Stimulated activated CD4-positive, alpha-beta T cell treated with anti-CD3 and anti-CD28 coated beads, TNF-alpha, amount 100 ng/mL, for 4 hours (primary cell): ENCODE data around the gene ELMO1.

ENCODE experiments used
- DNase-seq, 3 experiments: peaks; one replicate each; pipeline ENCODE4 v3.0.0-alpha.2; 2020; ENCODE audit warnings: low read depth in 3 of 3

The ELMO1 gene

GRCh38 chr7:36919738-36920137 is 528.9 kb downstream of the ELMO1 start:
- DNase-seq: no peak

DNA sequence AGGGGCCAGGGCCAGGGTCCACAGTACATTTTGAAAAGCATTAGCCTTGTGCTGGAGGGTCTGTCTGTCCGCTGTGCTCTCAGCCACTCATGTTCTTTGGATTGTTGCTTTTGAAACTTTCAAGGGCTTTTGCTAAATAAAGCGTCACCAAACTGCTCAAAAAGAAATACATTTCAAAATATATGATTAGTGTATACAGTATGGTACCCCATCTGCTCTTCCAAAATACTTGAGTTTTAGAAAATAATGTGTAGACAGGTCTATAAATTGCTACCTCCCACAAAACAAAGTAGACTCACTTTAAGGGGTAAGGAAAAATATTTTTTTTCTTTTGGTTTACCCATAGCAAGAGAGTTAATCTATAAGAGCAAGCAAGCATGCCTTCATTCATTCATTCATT is 530.1 kb downstream of the ELMO1 start:
- DNase-seq: no peak

DNA sequence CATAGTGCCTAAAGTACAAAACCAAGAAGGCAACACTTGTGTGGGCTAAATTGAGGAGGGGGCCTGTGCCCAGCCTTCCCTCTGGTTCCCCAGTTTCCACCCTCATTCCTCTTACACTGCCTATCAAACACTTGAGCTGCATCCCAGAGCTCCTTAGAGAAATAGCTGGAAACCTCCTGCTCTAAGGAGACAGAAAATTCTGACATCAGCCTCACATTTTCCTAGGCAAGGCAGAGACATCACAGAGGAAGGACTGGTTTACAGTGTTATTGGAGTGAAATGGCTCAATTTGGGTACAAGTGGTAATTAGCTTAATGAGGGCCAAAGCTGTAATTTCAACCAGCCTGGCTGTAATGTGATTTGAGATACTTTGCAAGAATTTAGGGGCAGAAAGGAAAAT is 532.0 kb downstream of the ELMO1 start:
- DNase-seq: no peak

DNA sequence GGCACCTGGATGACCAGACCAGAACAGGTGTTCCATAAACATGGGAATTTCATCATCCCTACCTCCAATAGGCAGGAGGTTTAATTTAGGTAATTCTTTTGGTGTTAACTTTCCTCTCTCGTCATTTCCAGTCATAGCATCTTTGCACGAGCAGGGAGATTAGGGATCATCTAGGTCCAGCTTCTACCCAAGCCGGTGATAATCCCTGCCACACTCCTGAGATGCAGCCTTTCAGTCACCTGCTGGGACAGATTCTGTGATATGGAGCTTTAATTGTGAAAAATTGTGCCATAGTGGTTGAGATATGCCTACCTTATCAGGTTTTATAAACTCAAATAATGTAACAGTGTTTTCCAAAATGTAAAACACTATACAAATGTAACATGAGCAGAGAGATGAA is 532.5 kb downstream of the ELMO1 start:
- no peak for DNase-seq

GRCh38 chr7:36911788-36912187 is 536.9 kb downstream of the ELMO1 start:
- DNase-seq: no peak

DNA sequence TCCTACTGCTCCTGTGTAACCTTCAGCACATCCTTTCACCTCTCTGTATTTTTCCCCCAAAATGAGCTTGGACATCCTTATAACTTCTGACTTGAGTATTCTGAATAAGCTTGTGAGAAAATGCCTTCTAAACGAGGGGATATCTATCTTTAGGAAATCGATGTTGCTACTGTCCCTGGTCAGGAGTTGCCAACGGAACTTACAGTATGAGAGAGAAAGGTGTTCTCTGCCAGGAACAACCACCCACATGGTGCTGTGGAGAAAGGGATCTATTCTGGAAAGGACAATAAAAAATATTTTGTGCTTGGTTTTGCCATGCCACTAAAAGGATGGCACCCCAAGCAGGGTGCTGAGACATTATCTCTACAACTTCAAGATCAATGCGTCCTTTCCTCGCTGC is 537.8 kb downstream of the ELMO1 start:
- no peak for DNase-seq

DNA sequence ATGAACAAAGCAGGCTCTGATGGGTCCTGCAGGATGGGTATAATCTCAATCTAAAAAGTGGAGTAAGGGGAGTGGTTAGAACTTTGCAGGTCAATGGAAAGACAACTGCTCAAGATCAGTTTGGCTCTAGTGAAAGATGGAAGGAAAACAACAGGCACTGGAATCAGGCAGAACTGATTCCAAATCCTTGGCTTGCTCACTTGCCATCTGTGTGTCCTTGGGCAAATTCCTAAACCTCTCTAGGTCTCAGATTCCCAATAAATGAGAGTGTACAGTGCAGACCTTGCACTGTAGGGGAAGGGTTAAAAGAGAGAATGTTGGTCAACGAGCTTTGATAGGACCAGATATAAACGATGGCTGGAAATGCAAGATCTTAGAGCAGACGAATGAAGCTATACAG is 538.3 kb downstream of the ELMO1 start:
- DNase-seq: no peak

DNA sequence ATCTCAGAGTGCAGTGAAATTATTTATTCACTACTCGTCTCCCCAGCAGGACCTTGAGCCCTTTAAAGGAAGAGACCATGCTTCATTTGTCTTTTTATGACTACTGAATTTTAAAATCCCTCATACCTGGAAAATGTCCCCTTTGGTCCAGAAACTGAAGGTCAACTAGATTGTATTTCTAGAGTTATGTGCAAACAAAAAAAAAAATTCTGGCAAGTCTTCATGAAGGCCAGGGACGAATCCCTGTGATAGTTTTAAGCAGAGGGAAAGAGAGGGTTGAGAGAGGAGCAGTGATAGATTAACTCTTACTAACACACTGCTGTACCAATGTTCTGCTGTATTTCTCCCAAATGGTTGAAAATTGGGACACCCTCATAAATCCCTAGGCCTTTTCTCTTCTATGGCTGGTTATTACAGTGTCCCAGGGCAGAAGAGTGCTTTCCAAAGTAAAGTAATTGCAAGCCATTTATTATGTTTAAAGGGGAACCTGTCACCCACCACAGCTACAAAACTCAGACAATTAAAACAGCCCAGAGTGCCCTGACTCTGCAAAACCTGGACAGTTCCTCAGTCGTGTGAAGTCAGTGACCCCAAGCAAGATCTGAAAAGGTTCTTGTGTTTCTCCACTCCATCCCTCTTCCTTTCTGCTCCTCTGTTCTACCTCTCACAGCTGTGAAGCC is 541.6 kb downstream of the ELMO1 start:
- no peak for DNase-seq

DNA sequence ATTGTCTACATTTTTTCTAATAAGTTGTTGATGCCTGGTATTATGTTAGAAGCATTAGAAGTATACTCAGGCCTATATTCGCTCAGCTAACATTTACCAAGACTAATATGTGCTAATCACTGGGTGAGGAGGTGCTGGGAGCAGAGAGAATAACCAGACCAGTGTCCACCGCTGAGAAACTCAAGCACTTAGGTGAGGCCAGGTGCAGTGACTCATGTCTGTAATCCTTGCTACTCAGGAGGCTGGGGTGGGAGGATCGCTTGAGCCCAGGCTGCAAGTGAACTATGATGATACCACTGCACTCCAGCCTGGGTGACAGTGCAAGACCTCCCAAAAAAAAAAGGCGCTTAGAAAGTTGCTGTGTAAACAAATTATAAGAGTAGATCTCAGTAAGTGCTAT is 542.2 kb downstream of the ELMO1 start:
- no peak for DNase-seq

DNA sequence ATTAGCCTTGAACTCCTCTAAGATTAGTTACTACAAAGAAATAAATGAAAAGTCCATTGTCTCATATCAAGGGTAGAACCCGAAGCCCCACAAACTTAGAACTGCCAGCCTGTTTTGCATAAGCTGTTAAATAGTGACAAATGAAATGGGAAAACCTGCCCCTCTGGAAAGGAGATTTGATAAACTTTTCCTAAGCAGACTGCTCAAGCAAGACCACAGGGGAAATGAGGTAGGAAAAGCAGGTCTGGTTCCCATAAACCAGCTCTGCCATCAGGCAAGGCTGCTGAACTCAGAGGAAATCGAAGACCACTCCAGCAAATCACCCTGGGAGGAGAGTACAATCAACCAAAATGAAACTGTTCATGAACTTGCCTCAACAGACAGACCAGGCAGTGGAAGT is 542.8 kb downstream of the ELMO1 start:
- DNase-seq: no peak

GRCh38 chr7:36904802-36905201 is 543.9 kb downstream of the ELMO1 start:
- no peak for DNase-seq

DNA sequence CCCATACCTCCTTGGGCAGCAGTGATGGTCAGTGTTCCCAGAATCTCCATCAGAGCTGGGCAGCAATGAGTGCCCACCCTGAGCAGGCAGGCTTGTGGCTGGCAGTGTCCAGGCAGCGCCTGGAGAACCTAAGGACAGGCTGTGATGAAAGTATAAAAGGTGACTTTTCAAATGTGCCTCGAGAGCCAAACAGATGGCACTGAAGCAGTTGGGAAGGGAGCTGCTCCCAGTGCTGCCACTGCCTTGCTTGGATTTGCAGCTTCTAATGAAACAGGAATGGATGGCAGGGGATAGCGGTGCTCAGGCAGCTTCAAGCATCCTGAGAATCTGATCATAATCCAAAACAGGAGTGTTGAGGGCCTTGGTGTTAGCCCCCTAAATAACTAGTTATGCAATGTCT is 544.6 kb downstream of the ELMO1 start:
- DNase-seq: no peak

GRCh38 chr7:36900988-36901710 is 547.5 kb downstream of the ELMO1 start:
- no peak for DNase-seq

GRCh38 chr7:36898186-36898585 is 550.5 kb downstream of the ELMO1 start:
- DNase-seq: no peak

DNA sequence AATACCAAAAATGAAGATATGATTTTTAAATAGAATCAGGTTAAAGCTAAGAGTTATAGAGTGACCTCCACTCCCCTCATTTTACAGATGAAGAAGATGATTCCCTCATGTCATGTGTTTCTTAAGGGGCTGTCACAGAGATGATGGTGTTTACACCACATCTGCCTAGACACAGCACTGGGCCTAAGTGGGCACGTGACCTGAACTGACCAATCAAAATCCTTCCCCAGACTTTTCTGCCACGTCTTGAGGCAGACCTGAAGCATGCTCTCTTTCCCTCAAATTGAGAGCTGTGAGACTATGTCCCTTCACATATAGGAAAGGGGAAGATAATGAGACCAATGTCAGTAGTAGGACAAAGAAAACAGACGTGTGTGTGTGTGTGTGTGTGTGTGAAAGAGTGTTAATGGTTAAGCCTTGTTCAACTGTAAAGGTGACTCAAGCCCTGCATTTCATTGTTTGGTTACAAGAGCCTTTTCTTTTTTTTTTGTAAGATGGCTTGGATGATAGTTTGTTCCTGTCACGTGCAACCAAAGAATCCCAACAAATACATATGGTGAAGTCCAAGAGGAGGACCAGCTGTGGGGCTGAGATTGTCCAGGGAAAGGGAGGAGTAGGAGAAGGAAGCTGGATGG is 551.6 kb downstream of the ELMO1 start:
- DNase-seq: no peak

DNA sequence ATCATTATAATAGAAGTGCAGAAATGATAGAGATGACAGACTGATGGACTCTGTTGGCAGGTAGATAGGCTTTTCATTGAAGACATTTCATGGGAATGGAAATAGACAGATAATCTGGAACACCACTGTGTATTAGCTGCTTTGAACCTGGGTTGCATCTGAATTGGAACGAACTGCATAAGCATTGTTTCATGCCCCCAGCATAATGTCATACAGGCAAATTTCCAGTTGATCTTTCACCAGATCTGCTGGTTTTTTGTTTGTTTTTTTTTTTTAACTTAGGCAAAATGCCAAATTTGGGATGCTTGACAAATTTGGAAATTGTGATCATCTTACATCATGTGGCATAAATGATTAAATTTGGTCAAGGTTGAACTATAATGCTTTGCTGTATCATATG is 552.2 kb downstream of the ELMO1 start:
- no peak for DNase-seq

DNA sequence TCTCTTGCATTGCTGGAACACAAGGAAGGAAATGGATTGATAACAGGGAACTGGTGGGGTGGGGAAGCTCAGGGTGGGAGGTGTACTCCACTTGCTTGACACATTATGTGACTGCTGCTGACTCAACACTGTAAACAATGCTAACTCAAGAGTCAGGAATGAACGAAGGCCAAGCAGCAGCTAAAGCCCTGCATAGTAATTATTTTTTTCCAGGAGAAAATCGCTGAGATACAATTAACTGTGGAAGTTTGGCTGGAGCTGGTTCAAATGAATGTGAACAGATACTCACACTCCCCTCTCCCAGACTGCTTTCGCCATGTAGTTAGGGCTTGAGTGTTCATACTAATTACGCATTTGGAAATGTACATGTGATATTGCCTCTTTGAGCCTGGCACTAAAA is 553.5 kb downstream of the ELMO1 start:
- DNase-seq: no peak

GRCh38 chr7:36894190-36894589 is 554.5 kb downstream of the ELMO1 start:
- DNase-seq: no peak

- DNase-seq: no peak
Observed at GRCh38 chr7:36889182-36889581, 559.5 kb downstream of the ELMO1 start.

GRCh38 chr7:36887969-36888368 is 560.7 kb downstream of the ELMO1 start:
- no peak for DNase-seq

- no peak for DNase-seq
Observed at GRCh38 chr7:36887233-36887632, 561.4 kb downstream of the ELMO1 start.

DNA sequence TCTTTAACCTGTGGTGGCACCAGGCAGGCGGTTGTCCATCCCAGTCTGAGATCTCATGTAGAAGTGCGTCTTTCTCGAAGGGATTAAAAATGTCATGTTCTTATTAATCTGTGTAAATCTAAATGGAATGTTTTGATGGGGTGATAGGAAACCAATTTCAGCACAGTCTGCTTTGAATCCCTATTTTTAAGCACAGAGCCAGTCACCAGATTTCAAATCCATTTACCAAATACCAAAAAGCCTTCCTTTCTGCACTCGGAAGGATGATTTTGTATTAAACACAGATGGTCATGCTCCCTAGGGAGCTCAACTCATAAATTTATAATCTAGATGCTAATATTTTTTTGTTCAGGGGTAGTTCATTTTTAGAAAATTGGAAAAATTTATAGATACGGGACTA is 563.8 kb downstream of the ELMO1 start:
- no peak for DNase-seq

GRCh38 chr7:36884351-36884750 is 564.3 kb downstream of the ELMO1 start:
- no peak for DNase-seq
